Nucleus accumbens (tissue), 56 donors: ENCODE results near the gene SH2B2.

Source experiments
- DNase-seq, 56 donors: peaks; one replicate each; lab custom pipeline; 2025; lab: John Stamatoyannopoulos, UW

Gene SH2B2

GRCh38 chr7:102264367-102264891 is 22.2 kb upstream of the SH2B2 start:
- no peak for DNase-seq

GRCh38 chr7:102266541-102266940 is 20.1 kb upstream of the SH2B2 start:
- no peak for DNase-seq

GRCh38 chr7:102268635-102269034 is 18.0 kb upstream of the SH2B2 start:
- DNase-seq = no peak

- DNase-seq = peak in 13 of 56 donors; percentile 11 to 48 (median 25)
These were observed 16.3 kb upstream of the SH2B2 start for GRCh38 chr7:102270178-102270887.

- DNase-seq = no peak
These were observed 15.4 kb upstream of the SH2B2 start for GRCh38 chr7:102271158-102271798.

- peak in 50 of 56 donors; percentile 6 to 86 (median 46) for DNase-seq
These were observed 14.4 kb upstream of the SH2B2 start for GRCh38 chr7:102272075-102272916.

GRCh38 chr7:102272917-102273748 is 13.5 kb upstream of the SH2B2 start:
- no peak for DNase-seq

GRCh38 chr7:102273749-102274712 is 12.6 kb upstream of the SH2B2 start:
- DNase-seq = no peak

GRCh38 chr7:102275123-102275703 is 11.5 kb upstream of the SH2B2 start:
- DNase-seq = no peak

- DNase-seq = no peak
These were observed 8.8 kb upstream of the SH2B2 start for GRCh38 chr7:102277901-102278300.

- DNase-seq = peak in 41 of 56 donors; percentile 5 to 72 (median 22)
These were observed 6.9 kb upstream of the SH2B2 start for GRCh38 chr7:102279537-102280400.

GRCh38 chr7:102280521-102280920 is 6.1 kb upstream of the SH2B2 start:
- no peak for DNase-seq

- no peak for DNase-seq
These were observed 4.9 kb upstream of the SH2B2 start for GRCh38 chr7:102281785-102282184.

- no peak for DNase-seq
These were observed 4.0 kb upstream of the SH2B2 start for GRCh38 chr7:102282465-102283362.

- no peak for DNase-seq
These were observed 3.0 kb upstream of the SH2B2 start for GRCh38 chr7:102283477-102284189.

- DNase-seq = no peak
These were observed 2.3 kb upstream of the SH2B2 start for GRCh38 chr7:102284399-102284798.
